ENCODE measurements around the gene ATP9B.
"Not testable (repeated sequence)": the region's sequence is repeated elsewhere in the genome, so short reads cannot be mapped to it uniquely, and the experiment has no call there.

ATP9B gene

DNA sequence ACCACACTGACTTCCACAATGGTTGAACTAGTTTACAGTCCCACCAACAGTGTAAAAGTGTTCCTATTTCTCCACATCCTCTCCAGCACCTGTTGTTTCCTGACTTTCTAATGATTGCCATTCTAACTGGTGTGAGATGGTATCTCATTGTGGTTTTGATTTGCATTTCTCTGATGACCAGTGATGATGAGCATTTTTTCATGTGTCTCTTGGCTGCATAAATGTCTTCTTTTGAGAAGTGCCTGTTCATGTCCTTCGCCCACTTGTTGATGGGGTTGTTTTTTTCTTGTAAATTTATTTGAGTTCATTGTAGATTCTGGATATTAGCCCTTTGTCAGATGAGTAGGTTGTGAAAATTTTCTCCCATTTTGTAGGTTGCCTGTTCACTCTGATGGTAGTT lies 216.0 kb downstream of the ATP9B start:
- DNase-seq (ENCODE audit: low spot score), result not testable (repeated sequence)

DNA sequence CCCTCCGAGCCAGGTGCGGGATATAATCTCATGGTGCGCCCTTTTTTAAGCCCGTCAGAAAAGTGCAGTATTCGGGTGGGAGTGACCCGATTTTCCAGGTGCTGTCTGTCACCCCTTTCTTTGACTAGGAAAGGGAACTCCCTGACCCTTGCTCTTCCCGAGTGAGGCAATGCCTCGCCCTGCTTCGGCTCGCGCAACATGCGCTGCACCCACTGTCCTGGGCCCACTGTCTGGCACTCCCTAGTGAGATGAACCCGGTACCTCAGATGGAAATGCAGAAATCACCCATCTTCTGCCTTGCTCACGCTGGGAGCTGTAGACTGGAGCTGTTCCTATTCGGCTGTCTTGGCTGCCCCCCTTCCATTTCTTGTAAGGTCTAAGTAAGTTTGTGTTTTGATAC lies 221.2 kb downstream of the ATP9B start:
- DNase-seq (ENCODE audit: low spot score), result not testable (repeated sequence)

DNA sequence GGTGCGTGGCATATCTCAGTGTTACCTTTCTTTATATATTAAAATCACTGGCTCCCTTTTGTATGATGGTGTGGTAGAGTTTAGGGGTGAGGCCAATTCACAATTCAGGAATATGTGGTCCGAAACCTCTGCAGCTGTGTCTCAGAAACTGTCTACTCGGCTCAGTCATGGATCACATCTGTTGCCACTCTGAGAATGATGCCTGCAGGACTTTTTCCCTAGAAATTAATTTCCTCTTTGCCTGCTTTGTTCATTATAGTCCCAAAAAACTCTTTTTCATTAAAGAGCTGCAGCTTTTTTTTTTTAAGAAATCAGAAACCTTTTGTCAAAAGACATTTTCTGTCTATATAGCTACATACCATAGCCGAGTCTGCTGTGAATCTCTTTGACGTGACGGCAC lies 221.7 kb downstream of the ATP9B start:
- no peak for DNase-seq (ENCODE audit: low spot score)

DNA sequence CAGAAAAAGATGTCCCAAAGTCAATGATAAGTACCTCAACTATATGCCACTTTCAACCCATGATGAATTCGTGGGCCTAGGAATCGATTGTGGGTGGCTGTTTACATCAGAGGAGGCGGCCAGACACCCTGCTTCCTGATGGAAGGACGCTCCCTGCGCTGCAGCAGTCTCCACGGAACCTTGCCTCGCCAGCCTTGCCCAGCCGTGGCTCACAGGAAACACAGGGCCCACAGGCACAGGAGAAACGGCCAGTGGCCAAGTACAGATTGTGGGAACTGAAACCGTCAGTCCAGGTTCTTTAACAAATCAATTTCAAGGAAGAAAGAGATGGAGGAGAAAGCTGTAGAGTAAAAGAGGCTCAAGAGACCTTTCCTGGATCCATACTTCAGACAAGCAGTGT lies 225.0 kb downstream of the ATP9B start:
- no peak for DNase-seq (ENCODE audit: low spot score)

DNA sequence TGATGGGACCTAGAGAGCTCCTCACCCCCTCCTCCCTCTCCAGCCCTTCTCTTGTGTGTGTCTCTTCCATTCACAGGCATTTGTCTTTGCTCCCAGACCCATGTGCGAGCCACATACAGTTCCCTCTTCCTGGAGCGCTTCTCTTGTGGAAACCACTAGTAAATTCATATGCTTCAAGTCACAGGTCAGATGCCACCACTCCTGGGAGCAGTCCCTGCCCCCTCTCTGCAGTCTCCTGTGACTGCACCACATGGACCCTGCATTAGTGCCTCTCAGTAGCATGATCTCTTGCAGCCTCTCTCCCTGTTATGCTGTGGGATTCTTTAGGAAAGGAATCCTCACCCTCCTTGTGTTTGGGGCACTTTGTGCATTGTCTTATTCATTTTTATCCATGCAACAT lies 230.1 kb downstream of the ATP9B start:
- no peak for DNase-seq (ENCODE audit: low spot score)

DNA sequence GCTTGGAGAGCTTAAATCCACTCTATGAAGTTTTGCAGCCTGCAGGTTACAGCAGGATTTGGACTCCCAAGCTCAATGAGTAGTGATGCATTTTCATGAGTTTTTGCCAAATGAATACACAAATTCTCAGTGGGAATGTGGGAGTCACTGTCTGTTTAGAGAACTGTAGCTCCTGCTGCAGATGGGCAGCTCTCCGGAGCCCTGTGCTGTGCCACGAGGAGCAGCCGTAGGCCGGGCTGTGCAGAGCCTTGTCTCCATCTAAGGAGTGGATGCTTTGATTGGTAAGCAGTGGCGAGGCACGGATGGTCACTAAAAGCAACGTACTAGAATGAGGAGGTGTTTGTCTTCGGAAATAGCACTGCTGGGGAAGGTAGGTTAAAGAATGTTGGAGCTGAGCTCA lies 230.5 kb downstream of the ATP9B start:
- DNase-seq (ENCODE audit: low spot score), result no peak

DNA sequence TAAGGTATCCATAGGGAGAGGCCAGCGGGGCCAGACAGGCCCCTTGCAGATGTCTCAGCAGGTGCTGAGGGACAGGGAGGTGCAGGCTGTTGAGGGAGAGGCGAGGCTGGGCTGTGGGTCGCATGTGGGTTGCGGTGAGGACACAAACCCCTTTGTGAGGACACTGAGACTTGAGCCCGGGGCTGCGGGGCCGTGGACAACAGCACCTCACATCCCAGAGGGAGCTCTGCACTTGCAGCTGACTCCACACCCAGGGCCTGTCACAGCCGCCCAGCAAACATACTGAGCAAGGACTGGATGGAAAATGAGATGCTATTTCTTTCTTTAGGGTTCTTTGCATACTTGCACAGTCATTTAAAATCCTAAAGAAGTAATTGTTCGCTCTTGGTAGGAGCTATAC lies 231.2 kb downstream of the ATP9B start:
- DNase-seq (ENCODE audit: low spot score), result no peak

DNA sequence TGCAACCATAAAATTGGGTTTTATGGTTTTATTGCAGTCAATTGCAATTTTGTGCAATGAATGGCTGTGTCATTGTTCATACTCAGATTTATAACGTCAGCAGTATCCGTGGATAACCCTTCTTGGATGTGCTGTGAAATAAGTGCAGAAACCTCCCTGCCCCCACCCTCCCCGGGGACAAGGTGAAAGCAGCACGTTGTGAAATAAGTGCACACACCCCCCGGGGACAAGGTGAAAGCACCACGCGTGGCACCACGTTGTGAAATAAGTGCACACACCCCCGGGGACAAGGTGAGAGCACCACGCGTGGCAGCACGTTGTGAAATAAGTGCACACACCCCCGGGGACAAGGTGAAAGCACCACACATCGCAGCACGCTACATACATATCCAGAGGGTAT lies 232.9 kb downstream of the ATP9B start:
- no peak for DNase-seq (ENCODE audit: low spot score)

DNA sequence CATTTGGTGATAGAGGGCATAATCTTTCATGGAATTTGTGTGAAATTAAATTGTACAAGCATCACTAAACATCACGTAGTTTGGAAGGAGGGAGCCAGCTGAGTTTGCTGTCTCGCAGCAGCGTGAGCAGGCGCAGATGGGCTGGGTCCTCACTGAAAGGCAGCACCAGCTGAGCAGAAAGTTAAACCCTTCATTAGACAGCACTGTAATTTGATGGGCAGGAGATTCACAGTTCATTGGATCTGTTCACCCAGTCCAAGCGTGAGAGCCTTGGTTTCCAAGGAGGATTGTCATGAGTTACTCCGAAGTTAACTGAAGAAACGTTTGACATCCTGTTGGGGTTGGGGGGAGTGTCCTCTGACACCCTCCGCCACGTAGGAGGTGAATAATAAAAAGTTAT lies 236.7 kb downstream of the ATP9B start:
- DNase-seq (ENCODE audit: low spot score), result no peak

DNA sequence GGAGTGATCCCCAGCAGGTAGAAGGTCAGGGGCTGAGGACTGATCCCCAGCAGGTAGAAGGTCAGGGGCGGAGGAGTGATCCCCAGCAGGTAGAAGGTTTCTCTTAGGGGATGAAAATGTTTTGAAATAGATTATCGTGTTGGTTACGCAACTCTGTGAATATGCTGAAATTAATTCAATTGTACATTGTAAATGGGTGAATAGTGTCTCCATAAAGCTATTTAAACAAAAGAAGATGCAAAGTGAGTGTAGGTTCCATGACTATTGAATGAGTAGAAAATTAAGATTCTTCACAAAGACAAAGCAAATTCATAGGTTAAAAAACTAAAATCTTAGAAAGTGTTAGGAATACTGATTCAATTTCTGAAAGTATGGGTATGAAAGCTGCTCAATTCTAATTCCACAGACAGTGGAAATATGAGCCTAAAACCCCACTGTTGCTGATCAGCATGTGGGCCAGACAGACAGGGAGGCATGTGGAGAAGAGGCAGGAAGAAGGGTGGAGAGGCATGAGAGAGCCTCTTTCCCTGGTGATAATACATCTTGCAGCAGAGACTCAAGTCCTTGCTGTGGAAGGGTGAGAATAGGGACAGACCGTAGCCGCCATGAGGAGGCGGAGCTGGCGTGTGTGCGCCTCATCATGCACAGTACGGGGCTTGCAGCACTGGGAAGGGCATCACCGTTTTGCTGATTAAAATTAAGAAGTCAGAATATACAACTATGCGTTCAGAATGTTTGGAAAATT lies 240.6 kb downstream of the ATP9B start:
- no peak for DNase-seq (ENCODE audit: low spot score)

DNA sequence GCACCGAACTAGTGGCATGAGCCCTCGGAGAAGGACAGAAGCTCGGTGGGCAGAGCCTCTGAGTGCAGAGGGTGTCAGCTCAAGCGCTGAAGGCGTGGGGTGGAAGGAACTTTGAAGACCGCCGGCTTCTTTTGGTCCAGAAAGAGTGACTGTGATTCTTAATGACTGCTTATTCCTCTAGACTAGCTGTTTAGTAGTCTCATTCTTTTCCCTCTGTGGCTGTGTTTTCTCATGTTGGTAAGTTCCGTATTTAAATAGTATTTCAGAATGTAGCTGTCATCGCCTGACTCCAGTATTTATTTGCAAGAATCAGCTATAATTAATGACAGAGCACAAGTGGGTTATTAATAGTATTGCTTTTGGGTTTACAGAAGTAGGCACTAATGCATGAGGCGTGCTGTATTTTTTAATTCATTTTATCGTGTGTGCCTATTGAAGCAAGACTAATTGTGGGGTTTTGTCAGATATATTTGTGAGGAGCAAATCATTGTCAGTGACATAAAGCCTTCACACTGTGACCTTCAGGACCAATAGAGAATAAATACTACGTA lies 245.7 kb downstream of the ATP9B start:
- no peak for DNase-seq (ENCODE audit: low spot score)

DNA sequence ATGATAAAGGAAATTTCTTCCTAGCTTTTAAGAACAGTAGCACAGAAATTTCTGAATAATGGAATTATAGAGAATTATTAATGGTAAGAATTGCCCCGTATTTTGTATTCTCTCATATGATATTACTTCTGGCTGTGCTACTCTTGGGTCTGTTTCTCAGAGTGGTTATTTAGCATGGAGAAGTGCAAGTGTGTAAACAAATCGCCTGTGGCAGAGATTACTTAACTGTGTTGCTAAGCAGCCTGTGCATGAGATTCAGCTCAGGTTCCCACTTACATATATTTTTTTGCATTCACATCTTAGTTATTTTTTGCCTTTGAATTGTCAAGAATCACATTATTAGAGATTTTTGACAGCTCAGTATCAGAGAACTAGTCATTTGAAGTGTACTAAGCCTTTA lies 246.4 kb downstream of the ATP9B start:
- DNase-seq (ENCODE audit: low spot score), result no peak

DNA sequence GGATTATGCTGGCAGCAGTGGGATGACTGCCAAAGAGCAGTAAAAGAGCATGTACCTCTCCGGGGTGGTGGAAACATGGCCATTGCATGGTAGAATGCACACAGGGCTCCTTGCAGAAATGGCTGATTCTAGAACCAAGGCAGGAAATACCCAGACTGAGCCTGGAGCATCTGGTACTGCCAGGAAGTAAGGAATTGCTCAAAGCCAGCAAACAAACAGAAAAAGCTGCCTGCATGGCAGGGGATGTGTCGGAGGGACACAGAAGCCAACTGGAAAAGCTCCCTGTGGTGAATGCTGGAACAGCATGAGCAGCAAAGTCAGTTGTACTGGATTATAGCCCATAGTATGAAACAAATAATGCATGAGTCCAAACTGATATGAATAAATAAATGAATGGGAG lies 248.5 kb downstream of the ATP9B start:
- no peak for DNase-seq (ENCODE audit: low spot score)

DNA sequence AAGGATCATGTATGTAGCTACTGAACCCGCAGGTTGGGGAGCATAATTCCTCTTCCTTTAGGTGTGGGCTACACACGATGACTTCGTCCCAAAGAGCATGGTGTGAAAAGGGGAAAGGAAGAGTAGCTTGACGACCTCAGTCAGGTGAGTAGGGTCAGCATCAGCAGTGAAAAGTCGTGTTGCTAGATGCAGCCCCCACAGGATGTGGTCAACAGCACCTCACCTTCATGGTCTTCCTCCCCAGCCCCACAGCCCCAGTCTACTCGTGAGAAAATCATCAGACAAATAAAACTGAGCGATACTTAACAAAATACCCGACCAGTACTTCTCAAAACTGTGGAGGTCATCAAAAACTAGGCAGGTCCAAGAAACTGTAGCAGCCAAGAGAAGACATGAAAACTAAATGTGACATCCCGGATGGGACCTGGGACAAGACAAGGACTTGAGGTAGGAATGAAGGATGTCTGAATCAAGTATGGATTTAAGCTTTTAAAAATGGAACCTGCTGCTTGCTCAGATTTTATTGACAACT lies 249.0 kb downstream of the ATP9B start:
- no peak for DNase-seq (ENCODE audit: low spot score)

DNA sequence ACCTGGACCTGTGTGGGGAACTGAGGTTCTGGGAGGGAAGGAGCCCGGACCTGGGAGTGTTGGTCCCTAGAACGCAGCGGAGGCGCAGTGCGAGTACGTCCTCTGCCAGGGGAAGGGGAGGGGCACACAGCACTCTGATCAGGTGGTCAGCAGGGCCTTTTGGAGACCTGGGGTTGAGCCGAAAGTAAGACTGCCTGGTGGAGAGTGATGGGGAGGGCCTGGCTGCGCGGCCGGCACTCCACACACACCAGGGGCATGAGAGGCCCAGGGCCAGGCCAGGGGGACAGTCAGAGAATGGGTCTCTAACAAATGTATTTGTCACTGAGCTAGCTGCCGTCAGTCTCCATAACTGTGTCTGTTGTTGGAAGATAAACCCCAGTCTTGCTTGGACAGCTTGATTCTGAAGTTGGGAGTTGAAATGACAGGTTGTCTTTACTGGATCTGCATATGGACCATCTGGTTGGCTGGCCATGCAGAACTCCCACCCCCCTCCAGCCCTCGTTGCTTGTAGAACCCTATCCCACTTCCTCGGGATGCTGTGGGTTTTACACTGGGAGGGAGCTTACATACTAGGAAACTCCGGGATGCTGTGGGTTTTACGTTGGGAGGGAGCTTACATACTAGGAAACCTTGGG lies 251.1 kb downstream of the ATP9B start:
- DNase-seq (ENCODE audit: low spot score), result no peak

DNA sequence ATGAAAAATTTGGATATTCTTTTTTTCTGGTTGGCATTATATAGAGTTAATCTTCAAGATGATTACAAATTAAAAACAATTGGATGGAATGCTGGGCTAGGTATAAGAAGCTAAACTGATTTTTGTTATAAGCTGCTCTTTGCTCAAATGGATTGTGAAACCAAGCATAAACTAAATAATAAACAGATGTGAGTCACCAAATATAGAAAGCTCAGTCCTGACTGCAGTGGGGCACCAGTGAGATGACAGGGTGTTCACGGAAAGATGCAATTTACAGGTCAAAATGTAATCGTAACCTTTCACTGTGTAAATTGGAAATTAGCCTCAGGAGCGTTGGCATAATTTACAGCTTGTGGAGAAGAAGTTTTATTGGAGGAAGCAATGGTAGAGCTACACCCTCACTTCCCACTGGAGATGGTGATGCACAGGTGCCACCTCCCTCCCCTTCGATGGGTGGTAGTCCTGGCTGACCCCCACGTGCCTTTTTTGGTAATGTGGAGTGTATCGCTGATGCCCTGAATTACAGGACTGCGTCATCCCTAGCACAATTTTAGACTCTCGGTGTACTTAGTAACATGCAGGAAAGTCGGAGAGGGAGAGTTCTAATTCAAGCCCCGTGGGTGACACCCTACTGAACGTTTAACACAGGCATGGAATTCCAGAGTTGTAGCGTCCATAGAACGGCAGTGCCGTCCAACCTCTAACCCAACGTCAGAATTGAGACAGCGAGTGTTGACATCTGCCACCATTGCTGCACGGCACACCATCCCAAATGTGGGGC lies 252.6 kb downstream of the ATP9B start:
- no peak for DNase-seq (ENCODE audit: low spot score)

DNA sequence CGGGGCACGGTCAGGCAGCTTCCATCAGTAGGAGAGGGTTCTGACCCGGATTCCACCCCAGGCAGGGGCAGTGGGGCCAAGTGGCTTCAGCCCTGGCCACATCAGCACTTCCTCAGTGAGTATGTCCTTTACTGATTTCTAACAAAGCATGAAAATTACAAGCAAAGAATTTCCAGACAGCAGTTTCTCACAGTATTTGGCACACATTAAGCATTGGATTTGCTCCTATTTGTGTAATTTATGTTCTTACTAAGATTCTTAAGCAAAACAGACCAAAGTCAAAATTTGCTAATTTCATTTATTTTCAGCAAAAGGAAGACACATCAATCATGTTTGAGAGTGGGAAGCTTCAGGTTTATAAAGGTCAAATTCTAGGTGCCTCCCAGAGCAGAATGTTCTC lies 253.2 kb downstream of the ATP9B start:
- DNase-seq (ENCODE audit: low spot score), result no peak

DNA sequence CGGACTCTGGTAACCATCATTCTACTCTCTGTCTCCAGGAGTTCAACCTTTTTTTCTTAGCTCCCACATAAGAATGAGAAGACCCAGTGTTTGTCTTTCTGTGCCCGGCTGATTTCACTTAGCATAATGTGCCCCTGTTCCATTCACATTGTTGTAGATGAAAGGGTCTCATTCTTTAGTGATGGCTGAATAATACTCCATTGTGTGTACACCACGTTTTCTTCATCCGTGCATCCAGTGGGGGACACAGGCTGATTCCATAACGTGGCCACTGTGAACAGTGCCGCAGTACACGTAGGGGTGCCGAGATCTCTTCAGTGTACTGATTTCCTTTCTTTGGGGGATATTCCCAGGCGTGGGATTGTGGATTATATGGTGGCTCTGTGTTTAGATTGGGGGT lies 254.3 kb downstream of the ATP9B start:
- DNase-seq (ENCODE audit: low spot score), result no peak

DNA sequence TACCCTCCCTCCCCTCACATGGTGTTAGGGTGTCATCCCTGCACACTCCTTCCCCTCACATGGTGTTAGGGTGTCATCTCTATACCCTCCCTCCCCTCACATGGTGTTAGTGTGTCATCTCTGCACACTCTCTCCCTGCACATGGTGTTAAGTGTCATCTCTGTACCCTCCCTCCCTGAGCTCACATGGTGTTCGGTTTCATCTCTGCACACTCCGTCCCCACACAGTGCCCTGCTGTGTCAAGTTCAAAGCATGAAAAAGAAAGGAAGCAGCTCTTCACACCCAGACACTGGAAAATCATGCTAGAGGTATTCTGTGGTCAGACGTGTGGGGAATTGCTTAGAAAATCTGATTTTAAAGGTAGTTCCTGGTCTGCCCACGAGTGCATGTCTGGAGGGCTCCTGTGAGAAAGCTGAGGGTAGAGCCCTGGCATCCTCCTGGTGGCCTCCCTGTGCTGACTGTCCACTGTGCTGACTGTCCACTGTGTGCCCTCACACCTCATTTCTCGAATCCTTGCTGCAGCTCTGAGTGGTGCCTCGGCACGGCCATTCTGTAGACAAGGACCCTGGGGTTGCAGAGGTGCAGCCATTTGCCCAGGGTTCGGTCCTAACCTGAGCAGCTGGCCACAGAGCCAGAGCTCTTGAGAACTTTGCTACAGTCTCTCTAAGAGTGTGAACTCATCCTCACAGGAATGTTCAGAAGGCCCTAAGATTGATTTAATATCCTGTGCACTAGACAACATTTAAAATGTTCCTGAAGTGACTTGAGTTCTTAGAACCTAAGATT lies 257.4 kb downstream of the ATP9B start:
- DNase-seq (ENCODE audit: low spot score), result no peak

DNA sequence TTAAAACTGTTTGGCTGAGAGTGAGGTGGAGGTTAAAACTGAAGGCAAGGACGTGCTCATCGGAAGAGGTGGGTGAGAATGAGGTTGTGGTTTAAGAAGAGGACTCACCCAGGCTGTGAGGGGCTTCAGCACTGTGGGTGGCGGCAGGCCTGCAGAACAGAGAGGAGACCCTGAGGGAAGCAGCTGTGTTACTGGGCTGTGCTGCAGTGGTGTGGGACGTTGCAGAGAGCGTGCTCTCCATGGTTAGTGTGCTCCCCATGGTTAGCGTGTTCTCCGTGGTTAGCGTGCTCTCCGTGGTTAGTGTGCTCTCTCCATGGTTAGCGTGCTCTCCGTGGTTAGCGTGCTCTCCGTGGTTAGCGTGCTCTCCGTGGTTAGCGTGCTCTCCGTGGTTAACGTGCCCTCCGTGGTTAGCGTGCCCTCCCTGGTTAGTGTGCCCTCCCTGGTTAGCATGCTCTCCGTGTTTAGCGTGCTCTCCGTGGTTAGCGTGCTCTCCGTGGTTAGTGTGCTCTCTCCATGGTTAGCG lies 258.1 kb downstream of the ATP9B start:
- no peak for DNase-seq (ENCODE audit: low spot score)

DNA sequence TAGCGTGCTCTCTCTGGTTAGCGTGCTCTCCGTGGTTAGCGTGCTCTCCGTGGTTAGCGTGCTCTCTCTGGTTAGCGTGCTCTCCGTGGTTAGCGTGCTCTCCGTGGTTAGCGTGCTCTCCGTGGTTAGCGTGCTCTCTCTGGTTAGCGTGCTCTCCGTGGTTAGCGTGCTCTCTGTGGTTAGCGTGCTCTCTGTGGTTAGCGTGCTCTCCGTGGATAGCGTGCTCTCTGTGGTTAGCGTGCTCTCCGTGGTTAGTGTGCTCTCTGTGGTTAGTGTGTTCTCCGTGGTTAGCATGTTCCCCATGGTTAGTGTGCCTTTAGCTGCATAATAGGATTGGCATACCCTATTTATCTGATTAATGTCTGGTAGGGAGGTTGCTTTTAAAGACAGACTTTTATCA lies 258.7 kb downstream of the ATP9B start:
- not testable (repeated sequence) for DNase-seq (ENCODE audit: low spot score)

DNA sequence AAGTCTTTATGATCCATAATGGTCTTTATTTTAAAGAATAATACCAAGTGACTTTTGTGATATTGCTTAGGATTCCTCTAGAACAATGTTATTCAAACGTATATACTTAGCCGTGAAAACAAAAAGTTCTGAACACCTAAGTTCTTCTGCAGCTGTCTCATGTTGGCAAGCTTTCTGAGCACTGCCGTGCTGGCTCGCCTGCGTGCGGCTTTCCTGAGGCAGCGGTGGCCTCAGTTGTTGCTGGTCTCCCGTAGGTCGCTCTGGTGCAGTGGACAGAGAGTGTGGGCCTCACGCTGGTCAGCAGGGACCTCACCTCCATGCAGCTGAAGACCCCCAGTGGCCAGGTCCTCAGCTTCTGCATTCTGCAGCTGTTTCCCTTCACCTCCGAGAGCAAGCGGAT lies 259.7 kb downstream of the ATP9B start:
- DNase-seq (ENCODE audit: low spot score), result no peak

All from CD4-positive, alpha-beta T cell treated with Interleukin-2 at 100 ng/mL for 4 hours (primary cell).